HG02870 (cell line): Measurements from ENCODE around the gene RPL14.
"Not testable (repeated sequence)": the region's sequence is repeated elsewhere in the genome, so short reads cannot be mapped to it uniquely, and the experiment has no call there.

Source experiments
- ATAC-seq: cut with Tn5 transposase; IDR thresholded peaks from one replicate; pipeline ENCODE4 v1.9.1; 2021; ENCODE audit warnings: mild to moderate bottlenecking, moderate library complexity; ENCODE audit not compliant: unreplicated experiment

RPL14 gene

GRCh38 chr3:40462838-40463237, 5.7 kb downstream of the RPL14 start:
- not testable (repeated sequence) for ATAC-seq

DNA sequence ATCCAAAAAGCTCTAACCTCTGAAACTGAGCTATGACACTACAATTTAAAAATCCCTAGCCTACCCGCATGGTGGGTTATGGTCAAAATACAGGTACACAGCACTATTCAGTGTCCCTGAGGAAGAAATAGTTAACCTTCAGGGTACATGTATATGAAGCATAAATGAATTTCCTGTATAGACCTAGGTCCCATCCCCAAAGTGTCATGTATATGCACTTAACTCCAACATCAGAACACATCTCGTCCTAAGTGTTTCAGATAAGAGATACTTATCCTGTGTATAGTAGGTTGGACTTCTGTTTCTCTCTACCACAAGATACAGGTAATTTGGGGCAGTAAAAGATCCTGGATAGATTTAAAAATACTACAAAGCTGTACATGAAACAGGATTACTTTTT, 6.4 kb downstream of the RPL14 start:
- no peak for ATAC-seq

- no peak for ATAC-seq
These were observed 7.4 kb downstream of the RPL14 start for GRCh38 chr3:40464339-40465110.

DNA sequence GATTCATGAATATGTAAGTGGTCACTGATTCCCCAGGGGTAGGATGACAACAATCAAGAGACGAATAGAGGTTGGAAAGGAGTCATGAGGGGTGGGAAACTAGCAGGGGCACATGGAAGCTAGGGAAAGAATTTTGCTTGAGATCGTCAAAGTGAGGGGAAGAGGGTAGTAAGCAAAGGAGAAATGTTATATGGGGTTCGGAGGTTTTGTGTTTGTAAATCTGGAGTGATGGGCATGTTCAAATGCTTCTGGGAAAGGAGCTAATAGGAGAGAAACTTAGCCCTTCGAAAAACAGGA, 7.9 kb downstream of the RPL14 start:
- no peak for ATAC-seq

DNA sequence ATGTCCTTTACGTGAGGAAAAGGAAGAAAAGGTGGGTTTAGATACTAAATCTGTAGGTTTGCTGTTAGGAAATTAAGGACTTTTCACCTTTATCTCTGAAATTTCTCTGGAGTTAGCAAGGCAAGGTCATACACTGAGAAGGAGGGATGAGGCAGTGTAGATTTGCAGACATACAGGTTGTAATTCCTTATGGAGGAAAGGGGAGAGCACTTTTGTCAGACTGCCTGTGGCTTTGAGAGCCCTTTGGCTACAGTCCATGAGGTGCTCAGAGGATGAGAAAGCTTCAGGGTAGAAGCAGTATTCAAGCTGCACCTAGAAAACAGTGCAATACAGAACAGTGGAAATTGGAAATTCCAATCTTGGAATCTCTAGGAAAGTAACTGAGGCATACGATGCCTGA, 8.3 kb downstream of the RPL14 start:
- ATAC-seq = no peak

- ATAC-seq = no peak
These were observed 10.9 kb downstream of the RPL14 start for GRCh38 chr3:40468018-40468417.

DNA sequence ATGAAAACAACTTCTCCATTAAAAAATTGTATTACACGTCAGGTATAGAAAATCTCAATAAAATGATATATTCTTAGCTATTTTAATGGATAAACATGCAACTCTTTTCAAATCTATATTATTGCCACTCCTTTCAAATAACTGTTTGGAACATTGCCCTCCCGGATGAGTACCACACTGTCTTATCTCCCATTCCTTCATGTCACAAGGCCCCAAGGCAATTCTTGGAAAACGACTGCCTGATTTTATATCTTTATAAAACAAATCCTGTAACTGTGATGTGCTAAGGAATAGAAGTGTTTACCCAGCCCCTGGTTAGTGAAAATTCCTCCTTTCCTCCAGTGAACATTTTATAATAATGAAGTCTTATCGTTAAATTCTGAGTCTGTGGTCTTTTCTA, 13.6 kb downstream of the RPL14 start:
- no peak for ATAC-seq

DNA sequence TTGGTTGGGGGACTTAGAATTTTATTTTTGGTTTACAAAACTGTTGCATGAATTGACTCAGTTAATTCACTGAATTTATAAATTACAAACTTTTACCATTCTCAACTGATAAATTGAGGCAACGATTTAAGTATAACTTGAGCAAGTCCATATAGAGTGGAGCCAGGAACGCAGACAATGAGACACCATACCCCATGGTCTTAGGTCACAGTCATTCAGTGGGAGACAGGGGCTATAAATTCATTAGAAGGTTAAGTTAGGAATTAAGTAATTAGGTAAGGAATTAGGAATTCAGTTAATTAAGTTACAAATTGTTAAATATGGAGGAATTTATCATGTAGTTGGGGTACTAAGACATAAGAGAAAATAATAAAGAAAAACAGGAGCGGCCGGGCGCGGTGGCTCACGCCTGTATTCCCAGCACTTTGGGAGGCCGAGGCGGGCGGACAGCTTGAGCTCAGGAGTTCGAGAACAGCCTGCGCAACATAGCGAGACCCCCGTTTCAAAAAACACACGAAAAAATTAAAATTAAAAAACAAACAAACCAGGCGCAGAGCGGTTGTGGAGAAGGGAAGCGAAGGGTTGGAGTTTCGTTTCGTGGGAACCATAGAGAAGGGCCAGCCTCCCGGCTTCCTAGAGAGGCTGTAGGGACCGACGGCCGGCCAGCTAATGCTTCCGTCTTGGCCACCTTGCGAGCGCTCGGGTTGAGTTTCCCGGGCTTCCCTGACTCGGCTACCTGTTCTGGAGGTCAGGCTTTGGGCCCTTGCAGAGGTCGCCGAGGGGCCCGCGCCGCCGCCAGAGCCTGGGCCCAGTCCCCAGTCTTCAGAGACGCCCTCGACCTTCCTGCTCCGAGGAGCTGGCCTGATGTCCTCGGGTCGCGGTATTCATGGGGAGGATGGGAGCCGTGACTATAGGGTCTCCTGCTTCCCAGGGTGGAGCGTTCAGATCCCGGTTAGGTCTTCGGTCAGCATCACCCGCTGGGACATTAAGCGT, 19.6 kb downstream of the RPL14 start, which contains the start of gene ZNF619:
TSS of gene ZNF619 (plus strand) at position 645 of the 993 bp plus-strand sequence. CDS start 858 bp downstream, outside the sequence.
- peak; percentile 73 for ATAC-seq

DNA sequence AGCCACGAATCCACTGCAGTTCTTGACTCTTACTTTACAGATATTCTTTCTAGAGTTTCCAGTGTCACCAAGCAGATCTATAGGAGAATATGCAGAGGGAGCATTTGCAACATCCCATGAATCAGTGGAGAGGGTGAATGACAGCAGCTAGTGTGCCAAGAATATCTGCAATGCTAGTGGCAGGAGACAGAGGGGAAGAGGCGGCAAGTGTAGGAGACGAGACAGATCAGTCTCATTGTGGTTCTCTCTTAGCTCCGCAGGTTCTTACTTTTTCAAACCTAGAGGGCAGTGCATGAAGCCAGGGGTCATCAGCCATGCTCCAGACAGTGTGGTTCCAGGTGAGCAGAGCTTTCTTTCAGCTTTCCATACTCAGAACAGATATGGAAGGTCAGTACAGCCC, 20.5 kb downstream of the RPL14 start:
- ATAC-seq = no peak

DNA sequence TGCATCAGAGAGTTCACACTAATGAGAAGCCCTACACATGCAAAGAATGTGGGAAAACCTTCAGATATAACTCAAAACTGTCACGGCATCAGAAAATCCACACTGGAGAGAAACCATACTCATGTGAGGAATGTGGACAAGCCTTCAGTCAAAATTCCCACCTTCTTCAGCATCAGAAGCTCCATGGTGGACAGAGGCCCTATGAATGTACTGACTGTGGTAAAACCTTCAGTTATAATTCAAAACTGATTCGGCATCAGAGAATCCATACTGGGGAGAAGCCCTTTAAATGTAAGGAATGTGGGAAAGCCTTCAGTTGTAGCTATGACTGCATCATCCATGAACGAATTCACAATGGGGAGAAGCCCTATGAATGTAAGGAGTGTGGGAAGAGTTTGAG, 30.0 kb downstream of the RPL14 start:
- no peak for ATAC-seq

DNA sequence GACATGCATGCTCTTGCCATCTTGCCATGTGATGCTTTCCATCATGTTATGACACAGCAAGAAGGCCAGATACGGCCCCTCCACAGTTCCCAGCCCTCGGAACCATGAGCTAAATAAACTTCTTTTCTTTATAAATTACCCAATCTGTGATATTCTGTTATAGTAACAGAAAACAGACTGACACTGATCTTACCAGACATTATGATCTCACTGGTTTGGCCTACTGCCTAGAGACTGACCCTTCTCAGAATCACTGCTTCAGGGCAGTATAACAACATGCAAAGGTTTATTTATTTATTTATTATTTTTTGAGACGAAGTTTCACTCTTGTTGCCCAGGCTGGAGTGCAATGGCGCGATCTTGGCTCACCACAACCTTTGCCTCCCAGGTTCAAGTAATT, 33.8 kb downstream of the RPL14 start:
- no peak for ATAC-seq

GRCh38 chr3:40494698-40495097, 37.6 kb downstream of the RPL14 start:
- no peak for ATAC-seq

GRCh38 chr3:40497288-40497687, 40.1 kb downstream of the RPL14 start:
- no peak for ATAC-seq

GRCh38 chr3:40499952-40500351, 42.8 kb downstream of the RPL14 start:
- no peak for ATAC-seq

DNA sequence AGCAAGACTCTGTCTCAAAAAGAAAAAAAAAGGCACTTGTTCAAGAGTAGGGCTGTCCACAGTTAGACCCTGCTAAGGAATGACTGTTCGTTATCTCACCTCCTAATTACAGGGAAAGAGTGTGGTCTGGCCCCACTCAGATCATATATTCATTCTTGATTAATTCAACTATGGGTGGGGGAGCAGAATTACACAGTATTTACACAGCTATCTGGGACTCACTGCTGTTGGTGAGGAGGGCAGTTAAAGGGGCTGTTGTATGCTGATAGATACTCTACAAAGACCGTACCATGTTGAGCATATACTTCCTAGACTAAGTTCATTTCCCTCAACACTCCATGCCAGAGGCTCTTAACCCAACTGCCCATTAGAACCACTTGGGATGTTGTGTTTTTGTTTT, 44.9 kb downstream of the RPL14 start:
- no peak for ATAC-seq

- ATAC-seq = no peak
These were observed 47.7 kb downstream of the RPL14 start for GRCh38 chr3:40504636-40505430.

GRCh38 chr3:40505599-40506462, 48.7 kb downstream of the RPL14 start, which contains the start of gene ZNF620:
ZNF620 (plus strand) TSS chr3:40506039; CDS start chr3:40506353, 314 bp downstream.
- ATAC-seq = peak; percentile 69

DNA sequence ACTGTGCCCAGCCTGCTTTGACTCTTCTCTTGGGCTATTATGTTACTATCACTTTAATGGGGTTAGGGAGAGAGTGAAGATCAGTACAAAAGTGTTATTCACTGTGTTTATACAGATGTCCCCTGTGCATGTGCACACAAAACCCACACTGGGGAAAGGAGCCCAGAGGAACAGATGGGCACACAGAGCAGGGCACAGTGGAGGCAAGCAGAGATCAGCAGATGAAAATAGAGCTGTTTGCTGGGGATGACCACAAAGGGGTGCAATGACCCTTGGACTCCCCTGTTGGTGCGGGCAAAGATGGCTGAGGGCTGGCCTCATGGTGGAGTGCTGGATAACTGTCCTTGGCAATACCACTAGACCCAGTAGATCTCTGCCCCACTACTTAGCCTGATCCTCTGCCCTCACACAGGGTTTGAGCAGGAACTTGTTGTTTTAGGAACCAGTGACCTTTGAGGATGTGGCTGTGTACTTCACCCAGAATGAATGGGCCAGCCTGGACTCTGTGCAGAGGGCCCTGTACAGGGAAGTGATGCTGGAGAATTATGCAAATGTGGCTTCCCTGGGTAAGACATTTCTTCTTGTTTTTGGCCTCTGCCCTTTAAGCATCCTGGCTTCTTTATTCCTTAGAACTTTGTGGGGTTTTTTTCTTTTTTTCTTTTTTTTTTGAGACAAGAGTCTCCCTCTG, 54.0 kb downstream of the RPL14 start:
- ATAC-seq = no peak

DNA sequence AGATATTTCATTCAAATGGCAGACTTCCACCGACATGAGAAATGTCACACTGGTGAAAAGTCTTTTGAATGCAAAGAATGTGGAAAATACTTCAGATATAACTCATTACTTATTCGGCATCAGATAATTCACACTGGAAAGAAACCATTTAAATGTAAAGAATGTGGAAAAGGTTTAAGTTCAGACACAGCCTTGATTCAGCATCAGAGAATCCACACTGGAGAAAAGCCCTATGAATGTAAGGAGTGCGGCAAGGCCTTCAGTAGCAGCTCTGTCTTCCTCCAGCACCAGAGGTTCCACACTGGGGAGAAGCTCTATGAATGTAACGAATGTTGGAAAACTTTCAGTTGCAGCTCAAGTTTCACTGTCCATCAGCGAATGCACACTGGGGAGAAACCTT, 59.1 kb downstream of the RPL14 start:
- ATAC-seq = no peak

DNA sequence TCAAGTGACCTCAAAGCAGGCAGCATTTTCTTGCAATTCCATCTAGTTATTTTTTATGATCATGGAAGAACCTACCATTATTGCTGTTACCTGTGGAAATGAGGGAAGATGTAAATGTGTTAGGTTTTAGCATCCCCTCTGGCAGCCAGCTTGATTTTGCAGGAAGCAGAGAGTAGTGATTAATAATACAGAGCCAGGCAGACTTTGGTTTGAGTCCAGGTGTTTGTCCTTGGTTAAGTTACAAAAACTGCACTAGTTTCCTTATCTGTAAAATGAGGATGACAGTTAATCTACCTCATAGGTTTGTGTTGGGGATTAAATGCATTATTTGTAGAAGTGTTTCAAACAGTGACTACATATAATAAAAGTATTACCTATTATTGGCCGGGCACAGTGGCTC, 60.9 kb downstream of the RPL14 start:
- no peak for ATAC-seq
